HL-60/S4 (cell line): Measurements from ENCODE around the gene PKMYT1.

ENCODE experiments used
- in situ Hi-C: fragments of 300-500 bp; cut with MboI; formaldehyde crosslinking; loops from 2 replicates; pipeline ENCODE4 v1.14.3; 2022; ENCODE audit warnings: low sequenced_read_pairs

The PKMYT1 gene

DNA sequence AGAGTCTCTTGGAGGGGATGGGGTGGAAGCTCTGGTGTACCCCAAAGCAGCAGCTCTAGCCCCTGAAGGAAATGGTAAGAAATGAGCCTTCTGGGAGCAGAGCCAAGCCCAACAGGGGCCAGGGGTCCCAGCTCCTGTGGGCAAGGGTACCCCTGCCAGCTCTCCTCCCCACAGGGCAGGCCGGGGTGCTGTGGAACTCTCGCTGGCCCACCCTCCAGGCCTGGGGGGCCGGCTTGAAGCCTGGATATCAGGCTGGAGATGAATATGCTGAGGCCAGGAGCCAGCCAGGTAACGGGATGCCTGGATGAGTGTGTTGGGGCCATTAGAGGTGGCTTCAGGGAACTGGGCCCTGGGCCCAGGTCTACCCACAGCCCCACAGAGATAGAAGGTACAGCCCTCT is 20.3 kb upstream of the PKMYT1 start:
- in situ Hi-C loops = no loop called here

DNA sequence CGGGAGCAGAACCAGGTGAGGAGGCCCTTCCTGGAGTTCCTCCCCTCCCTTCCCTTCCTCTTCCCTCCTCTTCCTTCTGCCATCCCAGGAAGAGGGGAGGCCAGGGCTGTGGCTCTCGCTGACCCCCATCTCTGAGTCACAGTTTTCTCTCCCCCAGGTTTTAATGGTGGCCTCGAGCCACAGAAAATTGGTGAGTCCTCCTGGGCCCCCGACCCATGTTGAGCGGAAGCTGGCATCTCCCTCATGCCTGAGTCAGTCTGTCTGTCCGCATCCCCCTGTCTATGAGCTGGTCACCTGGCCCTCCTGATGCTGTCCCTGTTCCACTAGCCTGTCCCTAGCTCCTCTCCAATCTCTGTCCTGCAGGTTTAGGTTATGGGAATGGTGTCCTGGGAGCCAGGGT is 19.7 kb upstream of the PKMYT1 start:
- in situ Hi-C loops = no loop called here

DNA sequence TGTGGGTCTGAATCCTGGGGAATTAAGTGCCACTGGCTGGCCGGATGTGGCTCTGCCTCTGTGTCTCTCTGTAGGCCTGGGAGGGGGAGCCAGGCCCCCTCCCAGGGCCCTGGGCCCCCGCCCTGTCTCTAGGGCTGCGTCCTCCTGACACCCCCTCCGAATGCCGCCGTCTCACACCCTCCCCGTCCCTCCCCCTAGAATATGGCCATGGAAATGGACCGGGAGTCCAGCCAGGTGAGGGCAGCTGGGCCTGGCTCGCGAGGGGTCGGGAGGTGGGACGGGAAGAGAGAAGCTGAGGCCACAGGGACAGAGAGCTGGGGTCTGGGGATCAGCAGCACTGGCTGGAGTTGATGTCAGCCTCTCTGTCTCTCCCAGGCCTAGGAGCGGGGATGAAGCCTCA is 16.1 kb upstream of the PKMYT1 start:
- in situ Hi-C loops = no loop called here

DNA sequence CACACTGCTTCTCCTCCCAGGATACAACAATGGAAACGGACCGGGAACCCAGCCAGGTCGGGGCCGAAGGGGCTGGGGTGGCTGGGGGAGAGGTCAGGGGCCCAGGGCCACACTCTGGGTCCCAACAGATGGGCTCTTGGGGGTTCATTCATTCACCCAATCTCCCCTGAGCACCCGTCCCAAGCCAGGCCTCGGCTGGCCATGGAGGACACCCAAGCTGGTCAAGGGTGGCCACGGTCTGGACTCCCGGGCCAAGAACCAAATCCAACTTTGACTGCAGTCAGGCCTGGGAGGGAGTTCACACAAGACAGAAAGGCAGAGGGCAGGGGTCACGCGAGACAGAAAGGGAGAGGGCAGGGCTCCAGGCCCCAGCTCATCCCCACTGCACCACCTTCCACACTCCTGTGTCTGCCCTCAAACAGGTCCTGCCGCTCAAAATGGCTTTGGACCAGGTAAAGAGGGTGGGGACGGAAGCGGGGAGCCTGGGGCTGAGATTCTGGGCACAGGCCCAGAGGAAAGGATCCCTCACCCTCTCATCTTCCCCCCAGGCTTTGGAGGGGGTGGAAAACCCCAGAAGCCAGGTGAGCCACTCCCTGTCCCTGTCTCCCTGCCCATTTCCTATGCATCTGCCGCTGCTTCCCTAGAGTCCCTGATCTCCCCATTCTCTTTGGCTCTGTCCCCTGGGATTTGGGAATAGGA is 12.3 kb upstream of the PKMYT1 start:
- in situ Hi-C loops = no loop called here

DNA sequence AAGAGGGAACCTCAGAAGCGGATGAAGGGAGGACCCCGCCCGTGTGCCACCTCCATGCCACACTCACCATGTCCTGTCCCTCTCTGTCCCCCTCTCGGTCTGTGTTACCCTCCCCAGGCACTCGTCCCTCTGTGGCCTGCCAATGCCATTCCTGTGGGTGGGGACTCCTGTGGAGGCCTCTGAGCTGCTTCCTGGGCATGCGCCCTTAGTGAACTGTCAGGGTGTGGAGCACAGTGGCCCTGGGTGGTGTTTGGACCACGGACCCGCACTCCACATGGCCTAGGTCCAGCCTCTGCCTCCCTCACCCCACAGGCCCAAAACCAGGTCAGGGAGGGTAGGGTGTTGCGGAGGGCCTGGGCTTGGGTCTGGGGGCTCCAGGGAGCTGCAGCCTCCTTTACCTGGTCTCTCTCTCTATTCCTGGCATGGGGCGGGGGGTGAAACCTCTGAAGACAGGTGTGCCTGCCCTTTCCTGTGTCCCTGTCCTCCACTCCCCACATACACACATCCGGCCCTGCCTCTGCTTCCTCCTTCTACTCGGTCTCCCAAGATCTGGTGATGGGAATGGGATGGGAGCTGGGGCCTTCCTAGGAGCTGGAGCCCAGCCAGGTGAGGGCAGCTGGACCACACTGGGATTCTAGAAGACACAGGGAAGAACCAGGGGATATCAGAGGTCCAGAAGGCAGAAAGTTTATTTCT is 11.5 kb upstream of the PKMYT1 start:
- in situ Hi-C loops = no loop called here

DNA sequence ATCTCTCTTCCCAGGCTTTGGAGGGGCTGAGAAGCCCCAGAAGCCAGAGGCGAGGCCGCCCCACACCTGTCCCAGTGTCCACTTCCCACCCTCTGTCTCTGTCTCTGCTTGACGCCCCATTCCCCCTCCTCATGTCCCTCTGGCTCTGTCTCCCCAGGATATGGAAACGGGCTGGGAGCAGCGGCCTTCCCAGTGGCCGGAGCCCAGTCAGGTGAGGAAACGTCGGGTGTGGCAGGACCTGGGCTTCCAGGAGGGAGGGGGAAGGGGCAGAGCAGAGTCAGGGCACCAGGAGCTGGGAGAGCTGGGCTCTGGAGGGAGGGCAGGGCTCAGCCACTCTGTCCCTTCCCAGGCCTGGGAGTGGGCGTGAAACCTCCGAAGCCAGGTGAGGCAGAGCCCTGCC is 10.6 kb upstream of the PKMYT1 start:
- in situ Hi-C loops = no loop called here

DNA sequence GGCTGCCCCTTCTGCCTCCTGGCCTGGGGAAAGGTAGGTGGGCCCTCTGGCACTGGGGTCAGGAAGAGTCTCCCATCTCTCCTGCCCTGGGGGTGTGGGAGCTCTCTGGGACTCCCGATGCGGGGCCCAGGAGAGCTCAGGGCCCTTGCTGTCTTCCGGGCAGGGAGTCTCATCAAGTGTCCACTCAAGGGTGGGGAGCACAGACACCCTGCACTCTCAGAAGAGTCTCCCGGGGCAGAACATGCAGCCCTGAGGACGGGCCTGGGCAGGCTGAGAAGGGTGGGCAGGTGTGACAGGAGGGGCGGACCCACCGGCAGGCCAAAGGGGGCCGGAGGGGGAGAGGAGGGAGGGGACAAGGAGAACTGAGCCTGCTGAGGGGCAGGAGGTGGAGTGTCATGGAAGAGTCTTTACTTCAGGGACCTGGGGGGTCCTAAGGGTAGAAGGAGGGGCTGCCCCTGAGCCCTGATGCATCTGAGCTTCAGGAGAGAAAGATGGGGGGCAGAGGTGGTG is 8.4 kb upstream of the PKMYT1 start:
- in situ Hi-C loops = no loop called here

DNA sequence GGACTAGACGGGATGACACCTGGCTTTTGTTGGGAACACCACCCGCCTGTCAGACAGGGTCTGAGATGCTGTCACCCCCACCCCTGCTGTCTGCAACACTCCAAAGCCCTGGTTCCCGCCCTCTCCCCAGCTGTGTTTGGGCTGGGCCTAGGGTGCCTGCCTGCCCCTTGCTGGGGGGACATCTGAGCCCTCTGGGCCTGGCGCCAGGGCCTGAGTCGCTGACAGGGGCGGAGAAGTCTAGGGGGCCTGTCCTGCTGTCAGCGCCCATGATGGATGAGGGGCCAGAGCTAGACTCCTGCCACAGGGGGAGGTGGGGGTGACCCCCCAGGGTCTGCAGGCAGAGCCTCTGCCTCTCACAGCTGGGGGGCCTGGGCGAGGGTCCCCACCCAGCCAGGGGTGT is 7.6 kb upstream of the PKMYT1 start:
- in situ Hi-C loops = no loop called here

DNA sequence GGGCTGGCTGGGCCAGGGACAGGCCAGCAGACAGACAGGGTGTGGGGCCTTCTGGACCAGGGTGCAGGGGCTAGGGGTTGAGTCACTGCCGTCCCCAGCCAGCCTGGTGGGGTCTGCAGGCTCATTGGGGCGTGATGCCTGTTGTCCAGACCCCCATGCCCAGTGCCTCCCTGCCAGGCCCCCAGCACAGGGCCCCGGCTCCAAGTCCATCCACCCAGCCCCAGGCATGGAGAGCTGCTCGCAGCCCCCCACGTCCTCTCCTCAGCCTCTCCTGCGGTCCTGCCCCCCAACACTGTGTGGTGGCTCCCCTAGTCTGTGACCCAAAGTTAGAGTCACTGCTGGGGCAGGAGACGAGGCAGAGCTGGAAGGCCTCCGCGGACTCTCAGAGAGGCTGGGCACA is 7.0 kb upstream of the PKMYT1 start:
- in situ Hi-C loops = no loop called here

DNA sequence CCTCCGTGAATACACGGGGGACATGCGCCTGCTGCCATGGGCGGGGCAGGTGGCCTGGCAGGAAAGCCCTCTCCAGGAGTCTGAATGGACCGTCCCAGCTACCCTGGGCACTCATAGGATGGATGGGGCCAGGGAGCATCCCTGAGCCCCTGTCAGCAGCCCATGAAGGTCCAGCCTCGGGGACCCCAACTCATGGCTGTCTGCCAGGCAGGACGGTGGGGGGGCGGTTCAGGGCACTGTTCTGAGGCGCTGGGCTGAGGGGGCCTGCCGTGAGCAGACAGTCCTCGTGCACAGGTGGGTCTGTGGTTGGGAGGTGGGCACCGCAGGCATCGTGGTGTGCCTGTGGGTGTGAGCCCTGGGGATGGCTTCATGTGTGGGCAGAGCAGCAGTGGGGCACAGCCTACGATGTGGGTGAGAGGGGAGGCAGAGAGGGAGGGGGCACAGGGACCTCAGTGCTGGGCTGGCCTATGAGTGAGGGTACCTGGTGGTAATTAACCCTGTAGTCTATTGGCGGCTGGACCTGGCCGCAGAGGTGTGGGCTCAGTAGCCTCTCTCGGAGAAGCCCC is 6.5 kb upstream of the PKMYT1 start:
- in situ Hi-C loops = no loop called here

DNA sequence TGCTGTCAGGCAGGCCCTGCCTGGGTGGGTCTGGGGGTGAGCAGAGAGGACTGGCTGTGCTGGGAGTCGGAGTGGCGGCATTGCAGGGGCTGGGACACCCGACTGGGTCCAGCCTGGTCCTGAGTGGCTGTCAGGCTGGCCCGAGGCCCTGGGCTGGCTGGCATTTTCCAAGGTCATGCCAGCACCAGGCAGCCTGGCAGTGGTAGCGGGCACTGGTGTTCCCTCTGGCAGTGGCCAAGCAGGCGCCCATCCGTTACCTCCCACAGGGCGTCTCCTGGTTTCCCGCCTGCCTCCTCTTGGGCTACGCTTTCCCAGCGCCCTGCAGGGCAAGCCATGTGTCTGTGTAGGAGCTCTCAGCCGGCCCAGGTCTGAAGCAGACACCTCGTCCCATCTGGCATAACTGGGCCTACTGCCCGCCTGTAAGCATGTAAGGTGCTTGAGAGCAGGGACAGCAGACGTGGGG is 5.7 kb upstream of the PKMYT1 start:
- in situ Hi-C loops = no loop called here

DNA sequence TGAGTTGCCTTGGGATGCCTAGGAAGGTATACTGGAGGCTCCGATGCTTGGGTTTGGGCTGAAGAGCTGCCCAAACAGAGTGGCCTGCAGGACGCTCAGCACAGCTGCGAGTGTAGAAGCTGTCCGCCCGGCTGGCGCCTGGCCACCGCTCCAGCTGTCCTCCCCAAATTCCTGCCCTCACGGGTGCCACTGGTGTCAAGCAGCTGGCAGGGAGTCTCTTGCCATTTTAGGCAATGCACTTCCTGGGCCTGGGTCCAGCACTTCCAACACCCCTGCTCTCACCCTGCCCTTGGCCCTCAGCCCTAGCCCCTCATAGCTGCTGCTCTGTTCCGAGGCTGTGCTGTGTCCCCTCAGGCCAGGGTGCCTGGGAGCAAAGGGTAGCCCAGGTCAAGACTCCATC is 5.2 kb upstream of the PKMYT1 start:
- in situ Hi-C loops = no loop called here

DNA sequence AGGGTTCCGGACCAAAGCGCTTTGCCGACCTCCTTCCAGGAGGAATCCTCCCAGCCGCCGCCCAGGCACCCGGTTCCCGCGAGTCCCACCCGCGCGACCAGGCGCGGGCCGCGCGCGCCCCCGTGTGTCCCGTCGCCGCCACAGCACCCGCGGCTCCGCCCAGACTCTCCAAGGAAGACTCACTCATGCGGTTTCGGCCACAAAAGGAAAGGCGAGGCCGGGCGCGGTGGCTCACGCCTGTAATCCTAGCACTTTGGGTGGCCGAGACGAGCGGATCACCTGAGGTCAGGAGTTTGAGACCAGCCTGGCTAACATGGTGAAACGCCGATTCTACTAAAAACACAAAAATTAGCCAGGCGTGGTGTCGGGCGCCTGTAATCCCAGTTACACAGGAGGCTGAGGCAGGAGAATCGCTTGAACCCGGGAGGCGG is 3.5 kb upstream of the PKMYT1 start:
- in situ Hi-C loops = no loop called here

DNA sequence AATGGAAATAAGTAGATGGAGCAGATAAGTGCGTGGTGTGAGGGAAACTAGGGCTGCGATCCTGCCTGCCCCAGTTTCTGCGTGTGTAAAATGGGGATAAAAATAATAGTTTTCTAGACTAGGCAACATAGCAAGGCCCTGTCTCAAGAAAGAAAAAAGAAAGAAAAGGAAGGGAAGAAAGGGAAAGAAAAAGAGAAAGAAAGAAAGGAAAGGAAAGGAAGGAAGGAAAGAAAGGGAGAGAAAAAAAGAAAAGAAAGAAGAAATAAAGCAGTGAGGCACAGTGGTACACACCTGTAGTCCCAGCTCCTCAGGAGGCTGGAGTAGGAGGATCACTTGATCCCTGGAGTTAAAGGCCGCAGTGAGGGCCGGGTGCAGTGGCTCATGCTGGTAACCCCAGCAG is 2.2 kb upstream of the PKMYT1 start:
- in situ Hi-C loops = no loop called here

DNA sequence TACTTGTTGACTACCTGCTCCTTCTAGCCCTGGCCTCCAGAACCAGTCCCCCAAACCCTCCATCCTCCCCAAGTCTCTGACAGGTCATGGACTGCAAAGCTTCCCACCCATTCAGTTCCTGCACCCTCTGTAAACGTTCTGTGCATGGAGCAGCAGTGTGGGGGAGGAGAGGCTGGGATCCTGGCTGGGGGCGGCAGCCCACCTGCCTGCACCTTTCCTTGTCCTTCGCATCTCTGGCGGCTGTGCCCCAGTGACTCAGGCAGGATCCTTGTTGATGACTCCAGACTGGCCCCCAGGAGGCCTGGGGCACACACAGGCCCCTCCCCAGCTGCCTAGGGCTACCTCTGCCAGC is 1.6 kb upstream of the PKMYT1 start:
- in situ Hi-C loops = no loop called here

DNA sequence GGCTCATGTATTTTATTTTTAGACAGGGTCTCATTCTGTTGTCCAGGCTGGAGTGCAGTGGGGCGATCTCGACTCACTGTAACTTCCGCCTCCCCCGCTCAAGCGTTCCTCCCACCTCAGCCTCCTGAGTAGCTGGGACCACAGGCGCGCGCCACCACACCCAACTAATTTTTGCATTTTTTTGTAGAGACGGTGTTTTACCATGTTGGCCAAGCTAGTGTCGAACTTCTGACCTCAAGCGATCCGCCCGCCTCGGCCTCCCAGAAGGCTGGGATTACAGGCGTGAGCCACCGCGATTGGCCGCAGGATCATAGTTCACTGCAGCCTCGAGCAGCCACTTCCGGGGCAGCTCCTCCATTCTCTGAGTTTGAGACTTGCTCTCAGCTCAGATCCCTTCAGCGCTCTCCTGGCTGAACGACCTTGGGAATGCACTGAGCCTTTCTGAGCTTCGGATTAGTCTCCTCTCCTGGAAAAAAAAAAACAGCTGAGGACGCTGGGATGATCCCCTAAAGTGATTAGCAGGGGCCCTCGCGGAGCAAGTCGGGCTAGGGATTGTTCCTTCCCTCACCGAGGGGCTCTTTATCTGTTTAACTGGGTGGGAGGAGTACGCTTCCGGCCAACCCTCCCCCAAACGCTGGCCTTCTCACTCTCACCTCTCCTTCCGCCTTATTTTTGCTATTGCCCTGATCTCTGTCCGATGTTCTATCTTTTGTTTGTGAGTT is 1.1 kb upstream of the PKMYT1 start:
- in situ Hi-C loops = no loop called here

DNA sequence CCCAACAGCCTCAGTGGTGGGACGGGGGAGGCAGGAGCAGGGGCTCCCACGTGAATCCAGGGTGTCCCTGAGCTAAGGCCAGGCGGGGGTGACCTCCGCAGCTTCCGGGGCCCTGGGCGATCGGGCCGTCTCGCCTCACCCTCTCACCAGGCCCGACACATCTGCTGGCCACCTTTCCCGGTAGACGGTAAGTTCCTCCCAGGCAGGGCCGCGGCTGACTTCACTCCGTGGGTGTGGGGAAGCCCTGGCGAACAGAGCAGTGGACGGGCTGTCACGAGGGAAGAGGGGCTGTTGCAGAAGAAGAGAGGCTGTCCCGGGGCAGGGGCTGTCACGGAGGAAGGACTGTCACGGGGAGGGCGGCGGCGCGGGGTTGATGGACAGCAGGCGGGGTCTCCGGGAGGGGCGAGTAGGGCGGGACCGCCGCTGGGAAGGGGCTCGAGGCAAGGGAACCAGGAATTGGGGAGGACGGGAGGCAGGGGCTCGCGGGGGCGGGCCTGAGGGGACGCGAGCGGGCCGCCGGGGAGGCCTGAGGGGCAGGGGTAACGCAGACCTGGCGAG is 498 bp downstream of the PKMYT1 start:
- in situ Hi-C loops = no loop called here

DNA sequence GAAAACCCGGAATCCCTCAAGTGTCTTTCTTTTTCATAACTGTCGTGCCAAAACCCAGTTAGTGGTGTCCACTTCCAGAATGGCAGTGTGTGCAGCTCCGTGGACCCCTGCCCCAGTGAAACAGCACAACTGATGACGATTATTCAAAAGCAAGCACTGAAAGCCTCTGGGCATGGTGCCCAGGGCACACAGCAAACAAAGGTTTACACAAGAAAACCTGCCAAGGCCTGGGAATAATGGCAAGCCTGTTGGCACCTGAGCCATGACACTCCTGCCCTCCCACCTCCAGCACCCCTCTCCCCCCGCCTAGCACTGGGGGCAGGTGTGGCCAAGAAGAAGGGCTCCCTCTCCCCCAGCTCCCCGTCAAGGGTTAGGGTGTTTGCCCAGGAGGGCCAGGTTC is 2.8 kb downstream of the PKMYT1 start:
- in situ Hi-C loops = no loop called here

DNA sequence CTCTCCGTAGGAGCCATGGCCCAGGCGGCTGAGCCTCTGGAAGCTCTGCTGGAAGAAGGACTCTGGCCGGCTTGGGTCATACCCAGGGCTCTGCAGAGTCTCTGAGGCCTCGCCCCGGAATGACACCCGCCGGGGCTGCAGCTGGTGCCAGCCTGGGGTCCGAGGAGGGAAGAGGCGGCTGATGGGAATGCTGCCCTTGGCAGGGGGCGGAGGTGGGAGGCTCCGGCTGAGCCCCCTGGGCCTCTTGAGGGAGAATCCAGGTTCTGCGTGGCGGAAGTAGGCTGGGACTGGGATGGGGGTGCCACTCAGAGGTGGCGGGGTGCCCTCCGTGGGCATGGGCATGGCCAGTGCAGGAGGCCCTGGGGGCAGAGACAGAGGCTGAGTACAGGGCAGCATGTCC is 3.6 kb downstream of the PKMYT1 start:
- in situ Hi-C loops = no loop called here

DNA sequence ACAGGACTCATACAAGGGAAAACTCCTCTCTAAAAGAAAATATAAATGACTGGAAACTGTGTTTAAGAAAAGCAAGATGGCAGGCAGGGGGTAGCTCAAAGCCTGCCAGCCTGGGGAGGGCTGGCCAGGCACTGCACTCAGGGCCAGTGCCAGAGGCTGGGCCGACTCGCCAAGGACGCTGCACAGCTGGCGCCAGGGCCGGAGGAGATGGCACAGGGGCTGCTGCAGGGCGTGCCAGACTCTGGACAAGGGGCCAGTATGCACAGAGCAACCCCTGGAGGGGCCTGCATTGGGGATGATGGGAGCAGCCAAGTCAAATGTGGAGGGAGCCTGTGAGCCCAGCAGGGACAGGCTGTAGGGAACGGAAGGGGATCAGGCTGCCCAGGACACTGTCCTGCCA is 4.0 kb downstream of the PKMYT1 start:
- in situ Hi-C loops = no loop called here

DNA sequence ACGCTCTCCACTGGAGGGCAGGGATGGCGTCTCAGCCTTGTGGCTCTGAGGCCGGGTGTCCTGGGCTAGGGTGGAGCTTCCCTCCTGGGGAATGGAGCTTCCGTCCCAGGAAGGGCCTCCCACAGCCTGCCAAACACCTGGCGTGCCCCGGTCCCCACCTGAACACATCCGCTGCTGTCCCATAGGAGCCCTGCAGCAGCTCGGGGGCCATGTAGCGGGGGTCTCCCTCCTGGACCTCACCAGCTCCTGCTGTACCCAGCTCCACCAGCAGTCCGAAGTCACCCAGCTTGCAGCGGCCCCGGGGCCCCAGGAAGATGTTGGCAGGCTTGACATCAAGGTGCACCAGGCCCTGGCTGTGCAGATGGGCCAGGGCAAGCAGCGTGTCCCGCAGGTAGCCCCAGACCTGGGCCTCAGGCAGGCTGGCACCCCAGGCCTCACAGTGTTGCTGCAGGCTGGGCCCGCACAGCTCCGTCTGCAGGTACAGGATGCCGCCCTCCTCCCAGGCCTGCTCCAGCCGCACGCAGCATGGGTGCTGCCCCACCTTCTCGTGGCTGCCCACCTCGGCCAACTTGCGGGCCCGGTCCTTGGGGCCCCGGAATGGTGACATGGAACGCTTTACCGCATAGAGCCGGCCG is 5.0 kb downstream of the PKMYT1 start:
- in situ Hi-C loops = no loop called here
